AG04449 (cell line): ENCODE measurements around the gene MED1.
"Not testable (repeated sequence)": the region's sequence is repeated elsewhere in the genome, so short reads cannot be mapped to it uniquely, and the experiment has no call there.

ENCODE experiments used
- CTCF ChIA-PET: fragments of 350-600 bp; formaldehyde crosslinking; extraction: SDS; loops from one replicate; lab custom pipeline; 2021; ENCODE audit warnings: antibody characterized with exemption; lab: Yijun Ruan, JAX
- POLR2A ChIA-PET: fragments of 400-600, 350-600 bp; formaldehyde crosslinking; extraction: SDS; loops from one replicate; lab custom pipeline; 2020; ENCODE audit warnings: antibody characterized with exemption, inconsistent platforms; lab: Yijun Ruan, JAX
- DNase-seq: peaks from one replicate; pipeline ENCODE4 v3.0.0-alpha.2; 2010; ENCODE audit warnings: low read depth, low spot score
- H3K4me3 ChIP-seq: 2 replicates; pipeline ENCODE4 v1.5.1; 2011; ENCODE audit warnings: low read depth, mild to moderate bottlenecking, control low read depth, low read length
- TF ChIP-seq, protein P1 (sequence below): IDR thresholded peaks from one replicate; pipeline ENCODE4 v1.5.1; 2011; ENCODE audit warnings: mild to moderate bottlenecking, moderate library complexity, low read length, control low read depth, inconsistent platforms; ENCODE audit not compliant: insufficient read depth; ENCODE audit errors: missing control alignments

MED1 gene

DNA sequence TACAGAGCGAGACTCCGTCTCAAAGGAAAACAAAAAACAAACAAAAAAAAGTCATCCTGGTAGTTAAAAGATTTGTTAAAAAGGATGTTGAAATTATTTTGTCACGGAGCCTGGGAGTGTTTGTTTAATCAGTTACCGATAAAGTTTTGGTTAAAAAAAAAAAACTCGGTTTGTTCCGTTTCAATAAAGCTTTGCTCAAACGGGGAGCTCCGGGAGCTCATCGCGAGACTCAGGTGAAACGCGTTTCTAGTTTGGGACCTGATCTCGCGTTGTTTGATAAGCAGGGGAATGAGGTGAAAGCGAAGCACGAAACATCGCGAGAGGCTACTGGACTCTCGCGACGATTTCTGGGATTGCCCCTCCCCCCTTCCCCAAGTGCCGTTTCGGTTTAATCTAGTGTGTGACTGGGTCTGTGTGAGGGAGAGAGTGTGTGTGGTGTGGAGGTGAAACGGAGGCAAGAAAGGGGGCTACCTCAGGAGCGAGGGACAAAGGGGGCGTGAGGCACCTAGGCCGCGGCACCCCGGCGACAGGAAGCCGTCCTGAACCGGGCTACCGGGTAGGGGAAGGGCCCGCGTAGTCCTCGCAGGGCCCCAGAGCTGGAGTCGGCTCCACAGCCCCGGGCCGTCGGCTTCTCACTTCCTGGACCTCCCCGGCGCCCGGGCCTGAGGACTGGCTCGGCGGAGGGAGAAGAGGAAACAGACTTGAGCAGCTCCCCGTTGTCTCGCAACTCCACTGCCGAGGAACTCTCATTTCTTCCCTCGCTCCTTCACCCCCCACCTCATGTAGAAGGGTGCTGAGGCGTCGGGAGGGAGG, 10.3 kb upstream of the MED1 start, which contains the start of gene CDK12:
Gene CDK12 (plus strand): TSS at position 374 of the 813 bp plus-strand sequence. CDS start 586 bp downstream, outside the sequence.
- H3K4me3 ChIP-seq, result peak within 1 kb of the TSS; percentile 98
- POLR2A ChIA-PET, result interaction anchor here (0.6 to 2.4 kb wide), 7 partner anchors 11 to 226 kb away, joined by 3 to 43 read pairs (median 3); partner anchors contain the start of genes MED1 and PGAP3
- CTCF ChIA-PET, result interaction anchor here (0.6 to 2.4 kb wide), 5 partner anchors 10 to 209 kb away, joined by 3 to 11 read pairs (median 5); partner anchors contain the start of gene MED1
- TF ChIP-seq, protein P1, sequence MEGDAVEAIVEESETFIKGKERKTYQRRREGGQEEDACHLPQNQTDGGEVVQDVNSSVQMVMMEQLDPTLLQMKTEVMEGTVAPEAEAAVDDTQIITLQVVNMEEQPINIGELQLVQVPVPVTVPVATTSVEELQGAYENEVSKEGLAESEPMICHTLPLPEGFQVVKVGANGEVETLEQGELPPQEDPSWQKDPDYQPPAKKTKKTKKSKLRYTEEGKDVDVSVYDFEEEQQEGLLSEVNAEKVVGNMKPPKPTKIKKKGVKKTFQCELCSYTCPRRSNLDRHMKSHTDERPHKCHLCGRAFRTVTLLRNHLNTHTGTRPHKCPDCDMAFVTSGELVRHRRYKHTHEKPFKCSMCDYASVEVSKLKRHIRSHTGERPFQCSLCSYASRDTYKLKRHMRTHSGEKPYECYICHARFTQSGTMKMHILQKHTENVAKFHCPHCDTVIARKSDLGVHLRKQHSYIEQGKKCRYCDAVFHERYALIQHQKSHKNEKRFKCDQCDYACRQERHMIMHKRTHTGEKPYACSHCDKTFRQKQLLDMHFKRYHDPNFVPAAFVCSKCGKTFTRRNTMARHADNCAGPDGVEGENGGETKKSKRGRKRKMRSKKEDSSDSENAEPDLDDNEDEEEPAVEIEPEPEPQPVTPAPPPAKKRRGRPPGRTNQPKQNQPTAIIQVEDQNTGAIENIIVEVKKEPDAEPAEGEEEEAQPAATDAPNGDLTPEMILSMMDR, result no peak
- DNase-seq, result peak; percentile 94

DNA sequence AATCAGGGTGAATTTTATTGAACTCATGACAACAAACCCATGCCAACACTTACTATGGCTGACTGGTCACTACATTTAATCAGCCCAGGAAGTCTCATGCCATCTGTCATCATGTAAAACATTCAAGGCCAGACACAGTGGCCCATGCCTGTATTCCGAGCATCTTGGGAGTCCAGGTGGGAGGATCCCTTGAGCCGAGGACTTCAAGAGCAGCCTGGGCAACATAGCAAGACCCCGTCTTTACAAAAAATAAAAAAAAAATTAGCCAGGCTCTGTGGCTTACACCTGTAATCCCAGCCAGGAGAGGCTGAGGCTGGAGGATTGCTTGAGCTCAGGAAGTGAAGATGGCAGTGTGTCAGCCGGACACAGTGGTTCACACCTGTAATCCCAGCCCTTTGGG, 4.9 kb upstream of the MED1 start:
- no peak overlapping the region for H3K4me3 ChIP-seq
- CTCF ChIA-PET, result no interaction called here
- DNase-seq, result no peak
- TF ChIP-seq, protein P1, result no peak
- POLR2A ChIA-PET, result no interaction called here

DNA sequence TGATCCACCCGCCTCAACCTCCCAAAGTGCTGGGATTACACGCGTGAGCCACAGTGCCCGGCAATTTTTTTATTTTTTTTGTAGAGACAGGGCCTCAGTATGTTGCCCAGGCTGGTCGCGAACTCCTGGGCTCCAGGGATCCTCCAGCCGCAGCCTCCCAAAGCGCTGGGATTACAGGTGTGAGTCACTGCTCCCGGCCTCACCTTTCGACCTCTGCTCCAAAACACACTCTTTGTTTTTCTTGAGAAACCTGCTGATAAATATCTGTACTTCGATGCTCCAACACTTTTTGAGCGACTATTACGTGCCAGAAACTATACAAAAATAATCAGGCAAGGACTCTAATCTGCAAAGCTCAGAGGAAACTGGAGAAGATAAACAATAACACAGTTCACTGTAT, 1.0 kb downstream of the MED1 start:
- CTCF ChIA-PET, result interaction anchor here (0.9 to 1.5 kb wide), 2 partner anchors 12 to 205 kb away, joined by 3 to 10 read pairs; partner anchors contain the start of gene CDK12
- no peak for DNase-seq
- H3K4me3 ChIP-seq, result peak overlapping the region; percentile 98
- TF ChIP-seq, protein P1, result no peak
- POLR2A ChIA-PET, result interaction anchor here (4.6 kb wide), 1 partner anchor 12 kb away, joined by 43 read pairs; the partner anchor contains the start of gene CDK12

DNA sequence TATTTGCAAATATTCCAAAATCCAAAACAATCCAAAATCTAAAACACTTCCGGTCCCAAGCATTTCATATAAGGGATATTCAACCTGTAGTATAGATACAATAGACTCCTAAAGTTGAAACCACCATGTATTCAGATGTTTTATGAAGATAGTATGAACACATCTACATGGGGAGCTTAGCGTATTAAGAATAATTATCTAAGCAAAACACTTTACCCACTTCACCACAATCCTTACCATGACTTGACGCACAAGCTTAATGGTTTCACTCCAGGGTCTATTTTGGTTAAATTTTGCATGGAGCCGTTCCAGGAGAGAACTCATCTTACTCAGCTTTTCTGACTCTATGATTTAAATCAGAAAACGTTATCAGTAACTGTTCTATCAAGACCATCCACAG, 3.5 kb downstream of the MED1 start:
- no peak overlapping the region for H3K4me3 ChIP-seq
- ChIA-PET CTCF (no interaction called here), POLR2A (no interaction called here)
- DNase-seq, result no peak
- TF ChIP-seq, protein P1, result no peak

DNA sequence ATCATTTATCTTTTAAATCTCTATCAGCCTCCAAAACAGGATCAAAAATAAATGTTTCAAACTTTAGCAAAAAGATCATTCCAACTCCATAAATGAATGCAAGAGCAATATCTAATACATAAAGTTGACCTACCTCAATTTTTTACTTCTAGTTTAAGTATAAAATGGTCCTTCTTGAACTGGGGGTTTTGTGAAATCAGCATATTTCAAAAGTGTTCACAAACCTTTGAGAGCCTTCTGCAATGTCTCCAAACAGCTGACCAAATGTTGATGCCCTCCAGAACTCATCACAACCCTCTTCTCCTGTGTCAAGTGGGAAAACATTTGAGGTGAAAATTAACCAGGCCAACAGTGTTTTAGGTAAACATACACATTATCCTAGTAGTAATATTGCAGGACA, 7.7 kb downstream of the MED1 start:
- ChIA-PET POLR2A (no interaction called here), CTCF (no interaction called here)
- no peak for DNase-seq
- TF ChIP-seq, protein P1, result no peak
- H3K4me3 ChIP-seq, result no peak overlapping the region

DNA sequence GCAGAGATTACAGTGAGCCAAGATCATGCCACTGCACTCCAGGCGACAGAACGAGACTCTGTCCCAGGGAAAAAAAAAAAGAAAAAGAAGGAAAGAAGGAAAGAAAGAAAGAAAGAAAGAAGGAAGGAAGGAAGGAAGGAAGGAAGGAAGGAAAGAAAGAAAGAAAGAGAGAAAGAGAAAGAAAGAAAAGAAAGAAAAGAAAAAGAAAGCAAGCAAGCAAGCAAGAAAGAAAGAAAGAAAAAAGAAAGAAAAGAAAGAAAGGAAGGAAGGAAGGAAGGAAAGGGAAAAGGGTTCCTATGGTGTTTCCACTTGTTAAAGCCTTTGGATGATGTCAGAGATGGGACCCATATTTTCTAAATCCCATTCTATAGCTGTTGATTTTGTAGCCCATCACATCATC, 11.2 kb downstream of the MED1 start:
- POLR2A ChIA-PET, H3K4me3 ChIP-seq, DNase-seq: not testable (repeated sequence)
- CTCF ChIA-PET, result interaction anchor here (1.0 kb wide), 1 partner anchor 169 kb away, joined by 3 read pairs; no protein-coding TSS in a partner anchor
